ENCODE data around the gene MBTPS1. TPM values are rescaled to one million over a fixed set of nuclear protein-coding genes. Genes with fewer than 3 reads are reported as not detected.

The MBTPS1 gene
- polyA plus RNA-seq, 3 donors, result 106 to 107 (median 106) TPM

DNA sequence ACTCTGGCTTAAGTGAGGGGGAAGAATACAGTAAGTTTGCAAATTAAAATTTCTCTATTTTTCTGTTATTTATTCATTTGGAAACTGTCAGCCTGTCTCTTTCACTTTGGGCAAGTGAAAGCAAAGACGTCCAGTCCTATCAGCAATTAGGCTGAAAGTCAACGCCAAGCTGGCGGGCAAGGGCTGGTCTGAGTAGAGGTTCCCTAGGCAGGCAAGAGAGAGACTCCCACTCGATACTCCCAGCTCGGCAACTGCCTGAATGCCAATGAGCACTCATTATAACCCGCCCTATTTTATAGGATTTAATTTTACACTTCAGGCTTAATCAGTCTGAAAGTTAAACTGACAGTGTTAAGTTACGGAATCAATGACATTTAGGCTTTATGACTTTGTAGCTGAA is 59.8 kb downstream of the MBTPS1 start:
- no peak for DNase-seq (ENCODE audit: low read depth in 3 of 3, low spot score in 2 of 3)

DNA sequence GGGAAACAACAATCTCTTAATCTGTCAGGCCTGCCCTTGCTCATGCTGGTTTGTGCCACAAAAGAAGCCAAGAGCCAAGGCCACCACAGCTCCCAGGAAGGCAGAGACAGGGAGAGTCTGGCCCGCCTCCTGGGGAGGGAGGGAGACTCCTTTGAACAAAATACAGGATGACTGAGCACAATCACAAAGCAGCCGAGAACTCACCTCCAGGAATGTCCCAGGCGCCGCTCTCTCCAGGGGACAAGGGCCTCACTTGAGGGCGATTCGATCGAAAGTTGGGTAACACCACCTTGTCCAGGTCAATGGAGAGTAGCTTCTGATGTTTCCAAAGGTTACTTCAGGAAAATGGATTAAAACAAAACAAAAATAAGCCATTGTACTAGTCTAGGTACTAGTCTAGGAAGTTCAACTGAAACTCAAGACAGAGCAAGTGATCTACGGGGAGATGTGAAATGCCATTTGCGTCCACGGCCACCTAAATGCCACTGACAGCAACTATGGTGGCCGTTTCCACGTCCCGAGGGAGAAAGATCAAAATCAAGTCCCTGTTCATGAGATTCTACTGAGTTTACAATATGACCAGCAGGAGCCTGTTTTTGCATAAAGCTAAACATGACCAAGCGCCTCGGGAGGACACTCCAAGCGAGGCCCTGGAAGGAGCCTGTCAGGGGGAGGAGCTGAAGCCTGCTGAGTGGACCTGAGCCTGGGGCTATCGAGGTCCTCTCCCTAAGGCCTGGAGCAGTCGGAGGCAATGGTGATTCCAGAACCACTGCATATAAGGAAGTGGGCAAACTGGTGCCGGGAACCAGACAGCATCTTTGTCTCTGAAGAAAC is 60.7 kb downstream of the MBTPS1 start:
- DNase-seq (ENCODE audit: low read depth in 3 of 3, low spot score in 2 of 3), result no peak

- DNase-seq (ENCODE audit: low read depth in 3 of 3, low spot score in 2 of 3), result no peak
Measured at GRCh38 chr16:84055366-84055765, 61.4 kb downstream of the MBTPS1 start.

GRCh38 chr16:84054916-84055315 is 61.8 kb downstream of the MBTPS1 start:
- DNase-seq (ENCODE audit: low read depth in 3 of 3, low spot score in 2 of 3), result no peak

GRCh38 chr16:84054271-84054670 is 62.5 kb downstream of the MBTPS1 start:
- DNase-seq (ENCODE audit: low read depth in 3 of 3, low spot score in 2 of 3), result no peak

DNA sequence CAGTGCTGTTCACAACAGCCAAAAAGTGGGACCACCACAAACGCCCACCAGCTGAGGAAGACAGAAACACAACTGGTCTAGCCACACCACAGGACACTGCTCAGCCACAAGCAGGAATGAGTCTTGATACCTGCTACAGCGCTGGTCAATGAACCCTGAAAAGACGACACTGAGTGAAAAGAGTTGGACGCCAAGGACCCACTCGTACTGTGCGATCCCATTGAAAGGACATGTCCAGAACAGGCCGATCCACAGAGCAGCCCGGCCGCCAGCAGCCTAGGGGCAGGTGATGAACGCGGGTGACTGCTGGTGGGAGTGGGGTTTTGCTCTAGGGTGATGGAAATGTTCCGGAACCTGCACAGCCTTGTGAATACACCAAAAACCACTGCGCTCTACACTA is 63.5 kb downstream of the MBTPS1 start:
- no peak for DNase-seq (ENCODE audit: low read depth in 3 of 3, low spot score in 2 of 3)

DNA sequence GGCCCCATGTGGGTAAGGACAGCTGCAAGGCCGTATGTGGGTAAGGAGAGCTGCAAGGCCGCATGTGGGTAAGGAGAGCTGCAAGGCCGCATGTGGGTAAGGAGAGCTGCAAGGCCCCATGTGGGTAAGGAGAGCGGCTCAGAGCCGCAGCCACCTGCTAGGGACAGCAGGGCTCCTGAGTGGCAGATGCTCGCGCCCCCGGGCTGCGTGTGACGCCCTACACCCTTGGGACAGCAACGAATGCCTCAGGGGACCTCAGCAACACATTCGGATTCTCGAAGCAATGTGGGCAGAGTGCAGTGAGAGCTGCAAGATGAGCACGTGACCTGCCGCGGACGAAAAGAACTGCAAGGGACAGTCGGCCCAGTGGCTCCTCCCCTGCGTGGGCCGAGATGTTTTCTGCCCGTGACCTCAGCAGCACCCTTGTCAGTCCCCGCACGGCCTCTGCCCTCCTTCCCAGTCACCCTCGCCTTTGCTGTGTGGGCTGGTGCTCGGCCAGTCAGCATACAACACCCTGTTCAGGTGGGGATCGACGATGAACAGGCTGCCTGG is 64.6 kb downstream of the MBTPS1 start:
- DNase-seq (ENCODE audit: low read depth in 3 of 3, low spot score in 2 of 3), result no peak

DNA sequence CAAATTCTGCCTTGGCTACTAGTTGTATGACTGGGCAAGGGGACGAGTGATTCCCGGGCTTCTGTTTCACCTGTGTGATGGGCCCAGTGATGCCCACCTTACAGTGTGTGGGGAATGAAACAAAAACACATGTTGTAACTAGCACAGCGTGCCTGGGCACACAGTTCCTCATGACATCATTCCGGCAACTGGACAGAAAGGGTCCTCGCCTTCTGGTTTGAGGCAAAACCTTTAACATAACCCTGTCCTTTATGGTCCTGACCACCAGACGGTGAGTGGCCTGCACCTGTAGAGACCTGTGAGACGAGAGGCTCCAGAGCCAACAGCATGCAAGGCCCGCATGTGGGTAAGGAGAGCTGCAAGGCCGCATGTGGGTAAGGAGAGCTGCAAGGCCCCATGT is 66.4 kb downstream of the MBTPS1 start:
- DNase-seq (ENCODE audit: low read depth in 3 of 3, low spot score in 2 of 3), result no peak

- no peak for DNase-seq (ENCODE audit: low read depth in 3 of 3, low spot score in 2 of 3)
Measured at GRCh38 chr16:84049403-84050060, 67.2 kb downstream of the MBTPS1 start.

GRCh38 chr16:84048871-84049270 is 67.9 kb downstream of the MBTPS1 start:
- no peak for DNase-seq (ENCODE audit: low read depth in 3 of 3, low spot score in 2 of 3)

- DNase-seq (ENCODE audit: low read depth in 3 of 3, low spot score in 2 of 3), result no peak
Measured at GRCh38 chr16:84048270-84048669, 68.5 kb downstream of the MBTPS1 start.

DNA sequence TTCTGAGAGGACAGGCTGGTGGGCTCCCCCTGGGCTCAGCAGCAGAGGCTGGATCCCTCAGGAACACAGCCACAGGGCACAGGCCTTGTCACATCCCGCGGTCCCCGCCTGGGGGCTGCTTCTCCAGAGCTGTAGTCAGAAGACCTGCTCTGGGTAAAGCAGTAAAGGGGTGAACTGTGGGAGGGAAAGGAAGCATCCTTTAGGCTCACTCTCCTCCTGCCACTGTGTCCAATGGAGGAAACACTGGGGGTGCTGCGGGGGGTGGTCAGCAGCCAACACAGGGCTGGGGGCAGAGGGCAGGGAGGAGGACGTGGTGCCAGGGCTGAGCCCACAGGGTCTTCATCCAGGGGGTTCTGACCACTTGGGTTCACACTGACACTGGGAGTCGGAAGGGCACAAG is 69.1 kb downstream of the MBTPS1 start:
- no peak for DNase-seq (ENCODE audit: low read depth in 3 of 3, low spot score in 2 of 3)

GRCh38 chr16:84047206-84047605 is 69.5 kb downstream of the MBTPS1 start:
- no peak for DNase-seq (ENCODE audit: low read depth in 3 of 3, low spot score in 2 of 3)

- DNase-seq (ENCODE audit: low read depth in 3 of 3, low spot score in 2 of 3), result no peak
Measured at GRCh38 chr16:84045818-84046470, 70.8 kb downstream of the MBTPS1 start.

GRCh38 chr16:84045001-84045817 is 71.5 kb downstream of the MBTPS1 start:
- DNase-seq (ENCODE audit: low read depth in 3 of 3, low spot score in 2 of 3), result no peak

DNA sequence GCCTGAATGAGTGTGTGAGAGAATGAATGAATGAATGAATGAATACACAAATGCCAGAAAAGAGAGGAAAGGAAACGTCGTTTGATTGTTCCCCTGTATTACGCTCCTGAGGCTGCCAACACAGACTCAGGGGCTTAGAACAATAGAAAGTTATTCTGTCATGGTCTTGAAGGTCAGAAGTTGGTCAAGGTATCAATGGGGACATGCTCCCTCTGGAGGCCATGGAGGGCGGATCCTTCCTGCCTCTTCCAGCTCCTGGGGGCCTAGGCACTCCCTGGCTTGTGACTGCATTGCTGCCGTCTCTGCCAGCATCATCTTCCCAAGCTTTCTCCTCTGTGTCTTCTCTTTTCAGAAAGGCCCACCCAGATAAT is 72.6 kb downstream of the MBTPS1 start:
- no peak for DNase-seq (ENCODE audit: low read depth in 3 of 3, low spot score in 2 of 3)

GRCh38 chr16:84043486-84044117 is 73.1 kb downstream of the MBTPS1 start:
- no peak for DNase-seq (ENCODE audit: low read depth in 3 of 3, low spot score in 2 of 3)

DNA sequence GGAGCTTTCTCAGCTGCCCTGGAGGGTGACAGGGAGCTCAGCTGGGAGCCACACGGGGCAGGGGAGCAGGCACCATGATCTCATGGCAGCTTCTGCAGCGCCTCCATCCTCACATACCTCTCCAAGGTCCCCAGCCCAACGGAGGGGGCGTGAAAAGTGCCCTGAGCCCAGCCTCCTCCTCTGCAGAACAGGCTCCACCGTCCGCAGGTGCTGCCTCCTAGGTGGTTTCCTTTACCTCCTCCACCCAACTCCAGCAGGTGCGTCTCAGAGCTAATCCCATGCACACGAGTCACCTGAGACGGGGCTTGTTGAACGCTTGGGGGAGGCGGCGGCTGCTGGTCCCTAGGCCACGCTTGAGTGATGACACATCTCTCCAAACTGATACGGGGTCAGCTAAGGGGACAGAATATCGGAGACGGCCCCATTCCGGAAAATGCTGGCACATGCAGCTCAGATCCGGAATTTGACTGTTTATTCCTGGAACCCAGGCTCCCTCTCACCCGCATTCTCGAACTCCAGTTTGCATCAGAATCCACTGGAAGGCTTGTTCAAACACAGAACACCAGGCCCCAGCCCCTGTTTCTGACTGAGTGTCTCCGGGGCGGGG is 73.8 kb downstream of the MBTPS1 start:
- DNase-seq (ENCODE audit: low read depth in 3 of 3, low spot score in 2 of 3), result peak in 1 of 3 donors; percentile 12

GRCh38 chr16:84042308-84042878 is 74.3 kb downstream of the MBTPS1 start, which contains the start of gene SLC38A8:
TSS of gene SLC38A8 (minus strand) at chr16:84042795. CDS start at chr16:84042157, 638 bp downstream.
- no peak for DNase-seq (ENCODE audit: low read depth in 3 of 3, low spot score in 2 of 3)
